Activated T-cell treated with anti-CD3 and anti-CD28 coated beads, Interleukin-2, amount 50 U/mL, for 72 hours (primary cell): ENCODE results near the gene E2F2. TPM values are rescaled to one million over a fixed set of nuclear protein-coding genes. Genes with fewer than 3 reads are reported as not detected.
"Not testable (repeated sequence)": the region's sequence is repeated elsewhere in the genome, so short reads cannot be mapped to it uniquely, and the experiment has no call there.

Experiments
- ATAC-seq, 2 donors: fragments of 150-1000 bp; cut with Tn5 transposase; replicated peaks in 1 of 2; 2 replicates each; pipeline ENCODE4 v1.10.0; 2021; ENCODE audit warnings: moderate library complexity in 2 of 2, mild to moderate bottlenecking in 1 of 2
- DNase-seq, 2 donors: peaks; one replicate each; pipeline ENCODE4 v3.0.0; 2021 to 2022; ENCODE audit warnings: mixed read lengths in 1 of 2
- H3K27ac Mint-ChIP-seq: one replicate; pipeline ENCODE4 v1.8.0; 2022; ENCODE audit warnings: mild to moderate bottlenecking, moderate library complexity, mixed read lengths
- H3K27me3 Mint-ChIP-seq: one replicate; pipeline ENCODE4 v1.8.0; 2022; ENCODE audit warnings: low read depth, mixed read lengths
- H3K36me3 Mint-ChIP-seq, 2 donors: one replicate each; pipeline ENCODE4 v1.8.0; 2022; ENCODE audit warnings: mixed read lengths in 2 of 2, mild to moderate bottlenecking in 1 of 2; ENCODE audit not compliant: insufficient read depth in 2 of 2
- H3K4me1 Mint-ChIP-seq: one replicate; pipeline ENCODE4 v1.8.0; 2022; ENCODE audit warnings: low read depth, mixed read lengths
- H3K4me3 Mint-ChIP-seq, 2 donors: one replicate each; pipeline ENCODE4 v1.8.0; 2022; ENCODE audit warnings: mild to moderate bottlenecking in 2 of 2, mixed read lengths in 2 of 2, moderate library complexity in 2 of 2
- H3K9me3 Mint-ChIP-seq, 2 donors: one replicate each; pipeline ENCODE4 v1.8.0; 2022; ENCODE audit warnings: mixed read lengths in 2 of 2
- total RNA-seq, 2 donors: library from RNA; stranded (reverse); gene quantifications; one replicate each; pipeline ENCODE4 v1.2.3, GENCODE V29; 2022

The E2F2 gene
- total RNA-seq, 2 donors from 2014 or later = 19.9 to 24.7 TPM

- H3K9me3 Mint-ChIP-seq = no peaks in the 10 kb centered on the region
Measured at GRCh38 chr1:23553231-23554126, 22.4 kb upstream of the E2F2 start.

GRCh38 chr1:23551849-23552248, 20.8 kb upstream of the E2F2 start:
- ATAC-seq = no peak
- H3K4me3 Mint-ChIP-seq = no peak overlapping the region
- no peaks in the 10 kb centered on the region for H3K36me3 Mint-ChIP-seq
- H3K9me3 Mint-ChIP-seq = no peaks in the 10 kb centered on the region
- no peak overlapping the region for H3K27ac Mint-ChIP-seq
- H3K27me3 Mint-ChIP-seq = no peaks in the 10 kb centered on the region
- H3K4me1 Mint-ChIP-seq = peaks cover 47% of the 10 kb centered on the region
- DNase-seq = no peak

More at GRCh38 chr1:23553231-23554126, 22.4 kb upstream of the E2F2 start:
- peak overlapping the region; percentile 95 to 97 for H3K4me3 Mint-ChIP-seq
- no peaks in the 10 kb centered on the region for H3K36me3 Mint-ChIP-seq
- ATAC-seq (no peak), DNase-seq (no peak)
- H3K27ac Mint-ChIP-seq = peak overlapping the region; percentile 48
- H3K27me3 Mint-ChIP-seq = no peaks in the 10 kb centered on the region
- H3K4me1 Mint-ChIP-seq = peaks cover 61% of the 10 kb centered on the region

GRCh38 chr1:23548704-23549143, 17.7 kb upstream of the E2F2 start:
- ATAC-seq = no peak
- no peak overlapping the region for H3K4me3 Mint-ChIP-seq
- H3K27ac Mint-ChIP-seq = no peak overlapping the region
- no peaks in the 10 kb centered on the region for H3K27me3 Mint-ChIP-seq
- peaks cover 20% of the 10 kb centered on the region for H3K4me1 Mint-ChIP-seq
- no peaks in the 10 kb centered on the region for H3K36me3 Mint-ChIP-seq
- DNase-seq = no peak
- H3K9me3 Mint-ChIP-seq = no peaks in the 10 kb centered on the region

- DNase-seq (no peak), ATAC-seq (no peak)
- no peaks in the 10 kb centered on the region for H3K27me3 Mint-ChIP-seq
- H3K4me1 Mint-ChIP-seq = peaks cover 10% of the 10 kb centered on the region
- H3K36me3 Mint-ChIP-seq = no peaks in the 10 kb centered on the region
- no peak overlapping the region for H3K27ac Mint-ChIP-seq
- H3K4me3 Mint-ChIP-seq = no peak overlapping the region
- H3K9me3 Mint-ChIP-seq = no peaks in the 10 kb centered on the region
Measured at GRCh38 chr1:23546897-23547584, 16.0 kb upstream of the E2F2 start.

DNA sequence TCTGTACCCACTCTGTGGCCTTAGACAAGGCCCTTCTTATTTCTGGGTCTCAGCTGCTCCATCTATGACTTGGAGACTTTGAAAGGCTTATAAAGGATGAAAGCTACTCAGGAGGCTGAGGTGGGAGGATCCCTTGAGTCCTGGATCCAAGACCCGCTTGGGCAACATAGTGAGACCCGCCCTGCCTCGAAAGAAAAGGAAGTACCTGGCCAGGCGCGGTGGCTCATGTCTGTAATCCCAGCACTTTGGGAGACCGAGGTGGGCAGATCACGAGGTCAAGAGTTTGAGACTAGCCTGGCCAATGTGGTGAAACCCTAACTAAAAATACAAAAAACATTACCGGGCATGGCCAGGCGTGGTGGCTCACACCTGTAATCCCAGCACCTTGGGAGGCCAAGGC, 14.8 kb upstream of the E2F2 start:
- Mint-ChIP-seq H3K4me3 (no peak overlapping the region), H3K27me3 (no peaks in the 10 kb centered on the region), H3K9me3 (no peaks in the 10 kb centered on the region), H3K27ac (no peak overlapping the region), H3K36me3 (no peaks in the 10 kb centered on the region), H3K4me1 (peaks cover 4% of the 10 kb centered on the region)
- DNase-seq (no peak), ATAC-seq (no peak)

GRCh38 chr1:23544444-23545389, 13.7 kb upstream of the E2F2 start:
- Mint-ChIP-seq H3K4me1 (peaks cover 8% of the 10 kb centered on the region), H3K27me3 (no peaks in the 10 kb centered on the region), H3K27ac (no peak overlapping the region), H3K9me3 (no peaks in the 10 kb centered on the region), H3K36me3 (no peaks in the 10 kb centered on the region), H3K4me3 (no peak overlapping the region)
- ATAC-seq (peak; percentile 60), DNase-seq (peak; percentile 76 to 78)

DNA sequence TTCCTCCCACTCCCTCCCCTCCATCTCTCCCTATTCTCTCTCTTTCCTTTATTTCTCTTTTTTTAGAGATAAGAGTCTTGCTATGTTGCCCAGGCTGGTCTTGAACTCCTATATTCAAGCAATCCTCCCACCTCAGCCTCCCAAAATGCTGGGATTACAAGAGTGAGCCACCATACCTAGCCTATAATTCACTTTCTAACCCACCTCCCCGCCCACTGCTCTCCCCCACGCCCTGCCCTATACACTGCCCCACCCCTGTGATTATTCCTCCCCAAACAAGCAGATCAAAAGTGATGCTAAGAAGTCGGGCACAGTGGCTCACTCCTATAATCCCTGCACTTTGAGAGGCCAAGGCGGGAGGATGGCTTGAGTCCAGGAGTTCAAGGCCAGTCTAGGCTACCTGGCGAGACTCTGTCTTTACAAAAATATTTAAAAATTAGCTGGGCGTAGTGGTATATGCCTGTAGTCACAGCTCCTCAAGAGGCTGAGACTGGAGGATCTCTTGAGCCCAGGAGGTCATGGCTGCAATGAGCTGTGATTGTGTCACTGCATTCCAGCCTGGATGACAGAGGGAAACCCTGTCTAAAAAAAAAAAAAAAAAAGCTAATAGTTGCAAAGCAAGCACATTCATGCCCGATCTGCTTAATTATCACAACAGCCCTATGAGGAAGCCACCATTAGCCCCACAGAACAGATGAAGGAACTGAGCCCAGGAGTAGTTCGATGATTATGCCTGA, 12.8 kb upstream of the E2F2 start:
- DNase-seq = no peak
- H3K36me3 Mint-ChIP-seq = no peaks in the 10 kb centered on the region
- no peak overlapping the region for H3K27ac Mint-ChIP-seq

DNA sequence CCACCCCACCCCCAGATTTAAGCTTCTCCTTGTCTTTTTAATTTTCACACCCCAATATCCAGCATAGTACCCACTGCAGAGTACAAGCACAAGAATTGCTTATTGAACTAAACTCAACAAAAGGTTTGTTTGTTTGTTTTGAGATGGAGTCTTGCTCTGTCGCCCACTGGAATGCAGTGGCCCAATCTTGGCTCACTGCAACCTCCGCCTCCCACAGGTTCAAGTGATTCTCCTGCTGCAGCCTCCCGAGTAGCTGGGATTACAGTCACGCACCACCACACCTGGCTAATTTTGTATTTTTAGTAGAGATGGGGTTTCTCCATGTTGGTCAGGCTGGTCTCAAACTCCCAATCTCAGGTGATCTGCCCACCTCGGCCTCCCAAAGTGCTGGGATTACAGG, 11.9 kb upstream of the E2F2 start:
- H3K4me1 Mint-ChIP-seq = peaks cover 11% of the 10 kb centered on the region
- not testable (repeated sequence) for H3K27me3 Mint-ChIP-seq, H3K4me3 Mint-ChIP-seq, H3K27ac Mint-ChIP-seq, DNase-seq, H3K9me3 Mint-ChIP-seq, H3K36me3 Mint-ChIP-seq, ATAC-seq

More for the DNA sequence above, 12.8 kb upstream of the E2F2 start:
- H3K9me3 Mint-ChIP-seq = no peaks in the 10 kb centered on the region
- peaks cover 11% of the 10 kb centered on the region for H3K4me1 Mint-ChIP-seq
- no peaks in the 10 kb centered on the region for H3K27me3 Mint-ChIP-seq
- H3K4me3 Mint-ChIP-seq = no peak overlapping the region
- no peak for ATAC-seq

DNA sequence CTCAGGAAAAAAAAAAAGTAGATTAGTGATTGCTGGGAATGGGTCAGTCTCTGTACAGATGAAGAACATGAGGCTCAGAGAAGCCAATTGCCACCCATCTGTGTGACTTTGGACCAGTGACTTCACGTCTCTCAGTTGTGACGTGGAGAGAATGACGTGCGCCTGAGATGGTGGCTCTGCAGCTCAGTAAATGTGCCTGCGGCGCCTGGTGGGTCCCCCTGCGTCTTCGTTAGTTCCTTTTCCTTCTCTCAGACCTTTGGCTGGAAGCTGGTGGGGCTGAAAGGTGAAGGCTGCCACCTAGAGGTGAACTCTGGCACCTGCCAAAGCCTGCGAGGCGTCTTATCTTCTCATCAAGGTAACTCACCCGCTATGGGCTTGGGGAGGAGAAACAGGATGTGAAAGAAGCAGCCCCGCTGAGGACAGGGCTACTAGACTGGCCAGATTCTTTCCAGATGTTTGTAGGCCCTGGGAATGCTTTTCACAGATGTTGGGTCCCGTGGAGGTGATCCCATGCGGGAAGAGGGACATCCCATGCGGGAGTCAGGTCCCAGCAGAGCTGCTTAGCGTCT, 8.7 kb upstream of the E2F2 start:
- DNase-seq = peak; percentile 91 to 92
- peak overlapping the region; percentile 50 to 73 for H3K4me3 Mint-ChIP-seq
- no peaks in the 10 kb centered on the region for H3K9me3 Mint-ChIP-seq
- H3K4me1 Mint-ChIP-seq = peaks cover 20% of the 10 kb centered on the region
- no peaks in the 10 kb centered on the region for H3K36me3 Mint-ChIP-seq
- H3K27me3 Mint-ChIP-seq = no peaks in the 10 kb centered on the region
- ATAC-seq = peak; percentile 95 to 96
- H3K27ac Mint-ChIP-seq = no peak overlapping the region

GRCh38 chr1:23537296-23537973, 6.4 kb upstream of the E2F2 start:
- H3K4me3 Mint-ChIP-seq = no peak overlapping the region
- no peaks in the 10 kb centered on the region for H3K36me3 Mint-ChIP-seq
- no peak for ATAC-seq
- DNase-seq = no peak
- peaks cover 39% of the 10 kb centered on the region for H3K4me1 Mint-ChIP-seq
- no peaks in the 10 kb centered on the region for H3K9me3 Mint-ChIP-seq
- no peak overlapping the region for H3K27ac Mint-ChIP-seq
- H3K27me3 Mint-ChIP-seq = peaks cover 6% of the 10 kb centered on the region

GRCh38 chr1:23533246-23534023, 2.4 kb upstream of the E2F2 start:
- H3K4me1 Mint-ChIP-seq = peaks cover 54% of the 10 kb centered on the region
- no peaks in the 10 kb centered on the region for H3K9me3 Mint-ChIP-seq
- peak; percentile 49 to 64 for ATAC-seq
- H3K27me3 Mint-ChIP-seq = peaks cover 6% of the 10 kb centered on the region
- no peak for DNase-seq
- peaks cover 1% of the 10 kb centered on the region in 2 donors for H3K36me3 Mint-ChIP-seq
- H3K4me3 Mint-ChIP-seq = peak overlapping the region; percentile 7 to 62
- H3K27ac Mint-ChIP-seq = peak overlapping the region; percentile 10
